OCI-LY1 (cell line): Measurements from ENCODE around the gene GTF3C5.

ENCODE experiments used
- CTCF ChIP-seq: fragments of 200-600 bp; sonication (generic), shearing (Covaris generic); IDR thresholded peaks from 2 replicates; pipeline ENCODE4 v1.5.1; 2017; ENCODE audit warnings: mild to moderate bottlenecking, antibody characterized with exemption, low read length, moderate library complexity, mixed read lengths
- EZH2 ChIP-seq: fragments of 200-600 bp; sonication (generic), shearing (Covaris generic); IDR thresholded peaks from 2 replicates; pipeline ENCODE4 v1.8.0; 2017; ENCODE audit warnings: borderline replicate concordance, mixed run types, mild to moderate bottlenecking, antibody characterized with exemption, low read length, moderate library complexity, mixed read lengths

GRCh38 chr9:133026426-133026825 lies 4.4 kb upstream of the GTF3C5 start:
- TF ChIP-seq EZH2 (no peak), CTCF (no peak)
